NCI-H1930 (cell line): ENCODE results near the gene P3H1.
"Not testable (repeated sequence)": the region's sequence is repeated elsewhere in the genome, so short reads cannot be mapped to it uniquely, and the experiment has no call there.

ENCODE experiments used
- DNase-seq, 2 experiments: peaks; one replicate each; lab custom pipeline; 2025; lab: John Stamatoyannopoulos, UW

P3H1 gene, protein sequence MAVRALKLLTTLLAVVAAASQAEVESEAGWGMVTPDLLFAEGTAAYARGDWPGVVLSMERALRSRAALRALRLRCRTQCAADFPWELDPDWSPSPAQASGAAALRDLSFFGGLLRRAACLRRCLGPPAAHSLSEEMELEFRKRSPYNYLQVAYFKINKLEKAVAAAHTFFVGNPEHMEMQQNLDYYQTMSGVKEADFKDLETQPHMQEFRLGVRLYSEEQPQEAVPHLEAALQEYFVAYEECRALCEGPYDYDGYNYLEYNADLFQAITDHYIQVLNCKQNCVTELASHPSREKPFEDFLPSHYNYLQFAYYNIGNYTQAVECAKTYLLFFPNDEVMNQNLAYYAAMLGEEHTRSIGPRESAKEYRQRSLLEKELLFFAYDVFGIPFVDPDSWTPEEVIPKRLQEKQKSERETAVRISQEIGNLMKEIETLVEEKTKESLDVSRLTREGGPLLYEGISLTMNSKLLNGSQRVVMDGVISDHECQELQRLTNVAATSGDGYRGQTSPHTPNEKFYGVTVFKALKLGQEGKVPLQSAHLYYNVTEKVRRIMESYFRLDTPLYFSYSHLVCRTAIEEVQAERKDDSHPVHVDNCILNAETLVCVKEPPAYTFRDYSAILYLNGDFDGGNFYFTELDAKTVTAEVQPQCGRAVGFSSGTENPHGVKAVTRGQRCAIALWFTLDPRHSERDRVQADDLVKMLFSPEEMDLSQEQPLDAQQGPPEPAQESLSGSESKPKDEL

DNA sequence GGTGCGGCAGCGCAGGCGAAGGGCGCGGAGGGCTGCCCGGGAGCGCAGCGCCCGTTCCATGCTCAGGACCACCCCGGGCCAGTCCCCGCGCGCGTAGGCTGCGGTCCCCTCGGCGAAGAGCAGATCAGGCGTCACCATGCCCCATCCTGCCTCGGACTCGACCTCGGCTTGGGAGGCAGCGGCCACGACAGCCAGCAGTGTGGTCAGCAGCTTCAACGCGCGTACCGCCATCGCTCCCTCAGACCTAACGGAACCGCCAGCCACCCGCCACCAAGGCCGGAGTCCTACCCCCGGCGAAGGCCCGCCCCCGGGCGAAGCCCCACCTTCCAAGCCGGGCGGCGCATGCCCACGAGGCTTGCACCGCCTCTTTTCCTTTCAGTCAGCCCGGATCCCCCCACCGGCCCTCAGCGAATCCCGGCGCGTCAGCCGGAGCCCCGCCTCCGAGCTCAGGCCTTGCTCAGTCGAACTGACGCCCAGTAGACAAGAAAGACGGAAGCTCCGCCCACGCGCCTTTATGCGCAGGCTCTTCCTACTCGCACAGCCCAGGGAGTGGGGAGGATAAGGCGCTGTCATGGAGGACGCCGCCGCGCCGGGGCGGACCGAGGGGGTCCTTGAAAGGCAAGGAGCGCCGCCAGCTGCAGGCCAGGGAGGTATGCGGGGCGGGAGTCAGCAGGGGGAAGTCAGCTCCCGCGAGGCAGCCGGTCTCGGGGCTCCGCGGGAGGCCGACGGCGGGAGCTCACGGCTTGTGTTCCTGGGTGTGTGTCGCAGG lies at the start of gene P3H1, which contains the start of gene C1orf50:
TSS of gene P3H1 (minus strand) at position 288 of the 769 bp plus-strand sequence. CDS start at position 231, 57 bp downstream.
TSS of gene C1orf50 (plus strand) at position 509 of the 769 bp plus-strand sequence. CDS start at position 572, 63 bp downstream.
- DNase-seq, result peak; percentile 96 to 98

DNA sequence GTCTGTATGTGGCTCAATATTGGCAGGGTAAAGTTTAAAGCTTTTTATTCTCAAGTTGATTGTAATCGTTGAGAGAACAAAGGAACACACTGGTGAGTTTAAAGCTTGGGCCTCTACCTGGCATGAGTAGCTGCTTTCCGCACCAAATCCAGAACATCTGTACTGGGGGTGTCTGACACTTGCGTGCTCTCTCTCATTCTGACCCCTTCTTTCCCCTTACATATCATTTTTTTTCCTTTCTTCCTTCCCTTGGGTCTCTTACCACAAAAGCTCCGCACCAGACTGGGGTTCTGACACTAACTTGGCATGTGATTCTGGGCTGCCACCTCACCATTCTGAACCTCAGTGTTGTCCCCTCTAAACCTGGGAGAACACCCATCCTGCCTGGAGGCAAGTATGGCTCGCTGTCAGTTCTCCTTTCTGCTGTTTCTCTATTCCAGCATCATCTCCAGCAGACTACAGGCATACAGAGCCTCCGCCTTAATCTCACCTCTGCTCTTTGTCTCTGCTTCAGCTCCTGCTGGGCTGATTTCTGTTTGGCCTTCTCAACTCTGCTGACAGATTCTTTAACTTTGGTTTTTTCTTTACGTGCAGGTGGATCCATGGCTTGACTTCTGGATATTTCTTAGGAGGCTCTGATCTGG lies 49.2 kb upstream of the P3H1 start:
- no peak for DNase-seq

DNA sequence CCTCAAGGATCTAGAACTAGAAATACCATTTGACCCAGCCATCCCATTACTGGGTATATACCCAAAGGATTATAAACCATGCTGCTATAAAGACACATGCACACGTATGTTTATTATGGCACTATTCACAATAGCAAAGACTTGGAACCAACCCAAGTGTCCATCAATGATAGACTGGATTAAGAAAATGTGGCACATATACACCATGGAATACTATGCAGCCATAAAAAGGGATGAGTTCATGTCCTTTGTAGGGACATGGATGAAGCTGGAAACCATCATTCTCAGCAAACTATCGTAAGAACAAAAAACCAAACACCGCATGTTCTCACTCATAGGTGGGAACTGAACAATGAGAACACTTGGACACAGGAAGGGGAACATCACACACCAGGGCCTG lies 48.0 kb upstream of the P3H1 start:
- not testable (repeated sequence) for DNase-seq

DNA sequence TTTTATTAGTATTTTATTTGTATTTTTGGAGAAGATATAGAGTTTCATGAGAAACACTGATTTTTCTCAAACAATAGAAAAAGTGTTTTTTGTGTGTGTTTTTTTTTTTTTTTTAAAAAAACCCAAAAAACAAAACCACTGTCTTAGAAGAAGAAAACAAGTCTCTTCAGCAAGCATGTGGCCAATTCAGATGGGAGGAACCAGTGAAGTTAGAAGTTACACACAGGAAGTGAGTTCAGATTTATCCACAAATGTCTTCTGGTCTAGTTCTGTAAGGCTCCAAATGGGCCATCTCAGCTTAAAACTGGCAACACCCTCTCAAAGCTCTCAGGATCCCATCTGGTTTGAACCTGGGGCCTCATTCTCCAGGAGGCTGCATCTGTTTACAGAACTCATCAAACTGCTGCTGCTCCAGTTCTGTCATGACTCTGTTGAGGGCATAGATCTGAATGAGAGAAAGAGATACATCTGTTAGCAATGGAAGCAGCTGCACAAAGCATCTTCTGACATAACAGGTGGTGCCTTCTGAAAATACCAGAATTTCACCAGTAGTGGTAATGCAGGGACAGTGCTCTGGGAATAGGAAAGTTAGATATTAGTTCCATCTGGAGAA lies 40.3 kb upstream of the P3H1 start:
- no peak for DNase-seq

DNA sequence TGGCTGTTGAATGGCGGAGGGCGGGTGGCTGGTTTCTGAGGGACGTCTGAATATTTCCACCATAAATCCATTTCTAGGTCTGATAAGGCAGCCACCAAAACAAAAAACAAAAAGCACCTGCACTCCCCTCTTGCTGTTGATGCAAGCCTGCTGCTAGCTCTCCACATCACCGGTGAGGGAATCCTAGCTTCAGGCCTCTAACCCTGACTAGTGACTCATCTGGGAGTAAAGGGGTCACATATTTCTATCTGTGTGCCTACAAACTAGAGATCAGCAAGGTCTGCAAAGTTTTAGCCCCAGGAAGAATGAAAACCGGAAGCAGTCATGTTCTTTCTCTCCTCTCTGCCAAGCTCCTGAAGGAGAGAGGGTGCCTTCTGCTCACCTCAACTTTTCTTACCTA lies 39.8 kb upstream of the P3H1 start:
- no peak for DNase-seq

DNA sequence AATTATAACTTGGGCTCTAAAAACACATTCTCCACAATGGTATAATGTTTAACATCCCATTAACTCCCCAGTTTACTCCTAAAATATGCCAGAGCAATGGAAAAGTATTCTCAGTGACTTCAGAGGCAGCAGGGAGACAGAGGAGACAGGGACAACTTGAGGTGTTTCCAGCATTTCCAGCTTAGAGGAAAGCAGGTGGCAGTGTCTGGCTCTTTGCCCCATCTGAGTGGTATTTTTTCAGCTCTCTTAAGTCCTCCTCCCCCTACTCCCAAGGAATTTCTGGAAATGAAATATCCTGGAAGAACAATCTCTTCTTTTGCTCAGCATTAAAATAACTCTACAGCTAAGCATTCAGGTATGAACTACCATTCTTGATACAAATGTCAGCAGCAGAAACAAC lies 39.3 kb upstream of the P3H1 start:
- DNase-seq, result no peak

DNA sequence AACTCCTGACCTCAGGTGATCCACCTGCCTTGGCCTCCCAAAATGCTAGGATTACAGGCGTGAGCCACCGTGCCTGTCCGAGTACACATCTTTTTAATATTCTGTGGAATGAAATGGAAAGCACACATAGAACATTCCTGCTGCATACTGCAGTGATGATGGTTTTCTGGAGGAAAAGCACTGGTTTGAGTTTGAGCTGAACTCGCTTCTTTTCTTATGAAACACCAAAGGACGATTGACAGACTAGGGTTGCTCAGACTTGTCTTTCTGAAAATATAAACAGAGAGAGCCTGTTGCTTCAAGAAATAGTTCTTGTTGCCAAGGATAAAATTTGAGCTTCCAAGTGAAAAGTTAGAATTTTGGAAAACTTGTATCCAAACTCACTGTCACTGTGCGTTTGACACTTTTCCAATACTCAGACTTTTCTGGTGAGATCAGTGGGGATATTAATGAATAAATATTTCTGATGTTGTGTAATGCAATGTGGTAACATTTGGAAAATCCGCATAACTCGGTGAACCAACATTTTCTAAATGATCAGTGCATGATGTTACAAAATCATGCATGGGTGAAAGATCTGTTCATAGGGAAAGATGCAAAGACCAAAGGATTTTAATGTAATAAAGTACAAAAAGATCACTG lies 35.1 kb upstream of the P3H1 start:
- DNase-seq, result no peak

DNA sequence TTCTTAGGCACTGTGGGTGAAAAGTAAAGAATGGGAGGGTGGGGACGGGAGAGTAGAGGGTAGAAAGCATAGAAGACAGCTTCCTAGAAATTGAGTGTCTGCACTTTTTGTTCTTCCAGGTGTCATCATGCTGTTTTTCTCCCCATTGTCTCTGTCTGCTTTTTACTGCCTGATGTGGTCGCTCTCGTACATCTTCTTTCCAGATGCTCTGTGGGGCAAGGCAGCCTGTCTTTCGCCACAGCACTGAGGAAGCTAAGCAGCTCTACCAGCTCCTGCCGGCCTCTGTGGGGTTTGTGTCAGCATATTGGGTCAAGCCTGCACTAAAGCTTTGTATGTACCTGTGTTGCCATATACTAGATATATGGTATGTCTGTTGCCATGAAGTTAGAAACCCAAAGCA lies 31.2 kb upstream of the P3H1 start:
- no peak for DNase-seq

DNA sequence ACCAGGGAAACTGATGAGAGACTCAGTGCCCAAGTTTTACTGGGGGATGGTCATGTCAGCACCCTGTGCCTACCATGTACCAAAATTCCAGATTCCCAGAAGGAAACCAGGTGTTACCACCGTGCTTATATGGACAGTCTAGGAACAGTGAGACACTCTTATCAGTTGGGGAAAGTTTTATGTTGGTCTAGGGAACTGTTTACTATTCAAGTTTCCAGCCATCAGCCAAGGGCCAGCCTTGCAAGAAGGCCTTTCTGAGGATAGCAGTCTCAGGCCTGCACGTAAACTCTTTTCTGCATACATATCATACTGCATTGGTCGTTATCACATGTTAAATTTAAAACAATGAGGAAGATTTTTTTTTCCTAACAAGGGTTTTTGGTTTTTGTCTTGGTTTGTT lies 30.6 kb upstream of the P3H1 start:
- no peak for DNase-seq

DNA sequence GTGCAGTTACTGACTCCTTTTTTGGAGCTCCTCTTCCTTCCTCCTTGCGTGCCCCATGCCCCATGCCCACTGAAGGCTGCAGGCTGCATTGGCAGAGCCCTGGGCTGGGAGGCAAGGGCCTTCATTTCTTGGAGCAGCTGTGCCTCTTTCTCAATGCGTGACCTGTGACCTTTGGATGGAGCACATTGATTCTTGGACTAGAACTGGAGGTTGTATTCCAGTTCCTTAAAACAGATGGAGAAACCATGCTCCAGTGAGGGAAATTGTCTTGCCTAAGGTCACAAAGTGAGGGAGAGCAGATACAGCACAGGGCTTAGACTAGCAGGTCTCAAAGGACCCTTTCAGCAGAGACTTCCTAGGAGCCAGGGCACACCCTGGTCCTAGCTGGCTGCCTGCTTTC lies 27.0 kb upstream of the P3H1 start:
- no peak for DNase-seq

DNA sequence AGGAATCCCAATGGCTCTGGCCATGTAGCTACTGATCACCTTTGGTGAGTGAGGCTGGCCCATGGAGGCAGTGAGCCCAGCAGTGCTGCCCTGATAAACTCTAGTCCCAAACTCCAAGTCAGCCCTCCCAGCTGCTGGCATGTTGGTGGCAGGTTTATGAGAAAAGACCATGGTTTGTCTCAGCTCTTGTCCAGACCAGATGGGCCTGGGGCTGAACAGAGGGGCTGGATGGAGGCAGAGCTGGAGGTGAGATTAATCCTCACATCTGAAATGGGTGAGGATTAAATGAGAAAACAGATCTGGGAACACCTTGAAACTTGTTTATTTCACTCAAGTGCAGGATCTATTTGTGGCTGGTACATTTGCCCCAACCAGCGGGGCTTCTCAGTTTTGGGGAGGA lies 21.2 kb upstream of the P3H1 start:
- DNase-seq, result no peak

DNA sequence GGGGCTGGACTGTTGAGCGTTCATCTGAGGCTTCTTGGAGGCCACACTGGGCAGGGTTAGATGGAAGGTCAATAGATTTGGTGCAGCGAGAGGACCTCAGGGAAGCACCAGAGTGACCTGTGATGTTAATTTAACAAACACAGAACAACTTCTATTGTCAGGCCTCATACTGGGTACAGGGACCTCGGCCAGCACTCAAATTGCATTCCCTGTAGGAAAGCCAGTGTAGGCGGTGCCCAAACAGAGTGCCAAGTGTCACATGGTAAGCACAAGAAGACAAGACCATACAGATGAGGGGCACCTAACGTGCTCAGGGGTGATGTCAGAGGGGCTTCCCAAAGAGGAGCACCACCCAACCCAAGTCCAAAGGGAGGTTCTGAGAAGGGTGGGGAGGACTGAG lies 19.3 kb upstream of the P3H1 start:
- DNase-seq, result no peak

DNA sequence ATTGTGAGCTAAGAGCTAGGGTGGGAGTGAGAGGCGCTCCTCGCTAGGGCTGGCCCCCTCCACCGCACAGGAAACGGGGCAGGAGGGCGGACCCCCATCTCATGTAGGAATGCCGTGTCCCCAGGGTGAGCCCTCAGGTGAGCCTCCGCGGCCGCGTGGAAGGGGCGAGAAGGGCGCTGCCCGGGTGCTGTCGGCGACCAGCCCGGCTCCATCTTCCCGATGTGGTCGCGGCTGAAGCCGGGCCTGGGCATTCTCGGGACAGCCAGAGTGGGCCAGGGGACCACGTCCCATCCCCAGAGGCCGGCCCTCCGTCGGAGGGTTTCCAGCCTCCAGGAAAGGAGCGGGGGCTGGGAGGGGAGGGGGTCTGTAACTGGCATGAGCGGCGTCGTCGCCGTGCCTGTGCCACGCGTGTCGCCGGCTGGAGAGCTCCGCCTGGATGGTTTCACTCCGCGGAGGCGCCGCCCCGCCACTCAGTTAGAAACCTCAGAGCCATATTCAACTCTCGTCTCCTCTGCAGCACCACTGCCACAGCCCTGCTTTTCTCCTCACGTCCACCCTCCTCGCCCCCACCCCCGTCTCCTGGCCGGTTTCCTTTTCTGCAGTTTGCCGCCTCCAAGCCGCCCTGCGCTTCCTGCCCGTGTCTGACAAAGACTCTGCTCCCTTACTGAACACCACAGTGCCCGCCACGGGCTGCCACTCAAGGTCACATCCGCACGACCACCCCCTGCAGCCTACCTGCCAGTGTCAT lies 18.3 kb upstream of the P3H1 start, which contains the start of gene TMEM269:
TSS of gene TMEM269 (plus strand) at position 46 of the 748 bp plus-strand sequence. CDS start 4,903 bp downstream, outside the sequence.
- no peak for DNase-seq

DNA sequence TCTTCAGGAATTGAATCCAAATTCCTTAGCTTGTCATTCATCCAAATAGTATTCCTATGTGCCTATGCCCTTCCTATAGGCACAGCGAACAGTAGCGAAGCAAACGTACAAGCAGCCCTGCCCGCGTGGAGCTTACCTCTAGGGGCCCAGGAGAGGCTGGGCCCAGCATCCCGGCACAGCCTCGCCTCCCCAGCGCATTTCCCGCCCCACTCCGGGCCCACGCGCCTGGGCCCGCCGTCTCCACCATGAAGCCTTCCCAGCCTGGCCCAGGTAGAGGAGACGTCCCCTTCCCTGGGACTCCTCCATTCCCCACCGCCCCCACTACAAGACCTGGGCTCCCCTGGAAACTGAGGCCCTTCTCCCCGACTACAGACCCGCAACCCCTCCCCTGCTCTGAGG lies 17.7 kb upstream of the P3H1 start:
- DNase-seq, result no peak

DNA sequence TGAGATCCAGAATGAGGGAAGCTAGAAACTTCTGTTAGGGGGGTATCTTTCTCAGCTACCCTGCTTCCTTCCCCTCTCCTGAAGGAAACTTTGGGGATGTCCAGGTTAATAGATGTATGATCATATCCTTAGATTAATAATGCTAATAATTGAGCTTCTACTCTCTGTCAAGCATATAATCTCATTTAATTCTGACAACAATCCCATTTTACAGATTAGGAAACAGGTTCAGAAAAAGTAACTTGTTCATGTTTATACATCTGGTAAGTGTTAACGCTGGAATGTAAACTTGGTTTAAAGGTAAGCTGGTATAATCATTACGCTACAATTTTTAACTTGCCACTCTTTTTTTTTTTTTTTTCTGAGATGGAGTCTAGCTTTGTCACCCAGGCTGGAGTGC lies 16.3 kb upstream of the P3H1 start:
- no peak for DNase-seq

DNA sequence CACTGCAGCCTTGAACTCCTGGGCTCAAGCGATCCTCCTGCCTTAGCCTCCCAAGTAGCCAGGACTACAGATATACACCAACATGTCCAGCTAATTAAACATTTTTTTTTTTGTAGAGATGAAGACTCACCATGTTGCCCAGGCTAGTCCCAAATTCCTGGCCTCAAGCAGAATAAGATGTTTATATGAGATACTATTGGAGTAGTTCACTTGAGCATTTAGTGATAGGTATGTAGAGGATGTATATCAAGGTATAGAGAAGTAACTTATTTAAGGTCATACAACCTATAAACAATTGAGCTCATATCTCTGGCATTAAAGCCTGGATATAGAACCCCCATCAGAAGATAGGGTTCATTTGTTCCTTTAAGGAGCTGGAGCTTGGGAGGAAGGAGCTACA lies 13.3 kb upstream of the P3H1 start:
- DNase-seq, result no peak

DNA sequence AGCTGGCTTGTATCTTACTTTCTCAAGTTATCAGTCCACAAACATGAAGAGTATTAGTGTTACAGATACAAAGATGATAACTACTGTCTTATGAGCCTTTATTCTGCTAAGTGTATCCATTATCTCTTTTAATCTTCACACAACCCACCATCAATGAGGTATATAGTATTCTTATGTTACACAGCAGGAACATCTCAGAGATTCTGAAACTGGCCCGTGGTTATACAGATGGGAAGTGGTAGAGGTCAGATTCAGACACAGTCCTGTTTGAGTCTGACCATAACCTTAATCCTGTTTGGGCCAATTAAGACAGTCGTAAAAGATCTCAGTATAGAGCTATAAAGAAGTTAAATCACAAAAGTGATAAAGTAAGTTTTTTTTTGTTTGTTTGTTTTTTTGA lies 12.9 kb upstream of the P3H1 start:
- no peak for DNase-seq

DNA sequence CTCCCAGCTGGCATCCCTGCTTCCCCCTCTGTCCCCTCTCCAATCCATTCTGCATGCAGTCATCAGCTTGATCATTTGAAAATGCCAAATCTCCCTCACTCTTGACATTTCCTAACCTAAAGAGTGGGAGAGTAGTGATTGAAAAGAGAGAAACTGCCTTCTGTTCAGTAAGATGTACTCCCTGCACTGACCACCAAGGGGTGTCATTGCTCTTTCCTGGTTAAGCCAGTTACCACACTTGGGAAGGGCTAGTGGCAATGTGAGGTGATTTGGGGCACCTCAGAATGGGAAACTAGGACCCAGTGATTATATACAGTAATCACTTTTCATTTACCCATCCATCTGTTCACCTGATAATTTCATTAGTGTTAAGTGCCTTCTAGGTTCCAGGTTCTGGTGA lies 11.0 kb upstream of the P3H1 start:
- DNase-seq, result no peak

DNA sequence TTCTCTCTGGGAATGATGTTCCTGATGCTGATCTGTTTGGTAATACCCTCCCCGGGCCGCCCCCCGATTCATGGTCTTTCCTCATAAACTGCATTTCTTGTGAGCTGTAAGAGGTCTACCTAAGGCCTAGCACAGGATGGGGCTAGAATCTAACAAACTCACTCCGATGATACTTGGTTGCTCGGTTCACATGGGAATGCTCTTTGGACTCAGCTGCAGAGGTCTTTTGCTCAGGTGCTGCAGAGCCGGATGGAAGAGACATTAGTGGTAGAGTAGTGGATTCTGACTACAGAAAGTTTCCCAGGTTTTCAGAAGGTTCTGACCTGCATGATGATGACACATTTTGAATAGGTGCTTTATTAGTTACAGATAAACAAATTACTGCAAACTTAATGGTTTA lies 9.7 kb upstream of the P3H1 start:
- DNase-seq, result no peak

DNA sequence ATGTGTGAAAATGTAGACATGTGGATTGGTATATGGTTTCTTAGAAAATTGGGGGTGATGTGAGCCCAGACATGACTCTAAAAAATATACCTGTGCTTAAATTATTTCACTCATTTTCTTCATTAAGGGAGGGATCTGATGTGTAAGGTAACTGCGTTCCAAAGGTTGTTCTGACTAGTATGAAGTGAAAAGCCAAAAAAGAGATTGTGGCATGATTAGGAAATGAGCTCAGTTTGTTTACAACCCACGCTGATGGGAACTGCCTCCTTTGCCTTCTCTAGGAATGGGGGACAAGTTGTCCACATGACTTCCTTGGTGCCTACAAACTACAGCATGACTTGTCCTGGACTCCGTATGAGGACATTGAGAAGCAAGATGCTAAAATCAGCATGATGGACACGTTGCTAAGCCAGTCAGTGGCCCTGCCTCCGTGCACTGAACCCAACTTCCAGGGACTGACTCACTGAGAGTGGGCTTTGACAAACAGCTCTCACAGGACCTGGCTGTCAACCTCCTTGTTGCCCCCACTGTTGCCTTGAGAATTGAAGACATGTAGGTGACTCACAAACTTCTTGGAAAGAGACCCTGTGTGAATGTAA lies 8.2 kb upstream of the P3H1 start:
- no peak for DNase-seq
